Inflammatory macrophage treated with lipopolysaccharide for 4 hours (primary cell): ENCODE data around the gene RUNX2.
"Not testable (repeated sequence)": the region's sequence is repeated elsewhere in the genome, so short reads cannot be mapped to it uniquely, and the experiment has no call there.

Experiments used
- DNase-seq: peaks from one replicate; pipeline ENCODE4 v3.0.0-alpha.2; 2020

RUNX2 gene

GRCh38 chr6:45327956-45328522, at the start of gene RUNX2:
Gene RUNX2 (plus strand): TSS chr6:45328330. CDS start chr6:45328727, 397 bp downstream.
- DNase-seq = peak; percentile 11

- DNase-seq = no peak
Measured at GRCh38 chr6:45278367-45278766, 49.8 kb upstream of the RUNX2 start.

- DNase-seq = not testable (repeated sequence)
Measured at GRCh38 chr6:45286707-45287106, 41.4 kb upstream of the RUNX2 start.

GRCh38 chr6:45289751-45290514, 38.2 kb upstream of the RUNX2 start:
- no peak for DNase-seq

GRCh38 chr6:45293306-45293705, 34.8 kb upstream of the RUNX2 start:
- no peak for DNase-seq

GRCh38 chr6:45294065-45294701, 33.9 kb upstream of the RUNX2 start:
- DNase-seq = peak; percentile 18

GRCh38 chr6:45297320-45297719, 30.8 kb upstream of the RUNX2 start:
- DNase-seq = no peak

GRCh38 chr6:45299096-45299581, 29.0 kb upstream of the RUNX2 start:
- DNase-seq = no peak

GRCh38 chr6:45300736-45301135, 27.4 kb upstream of the RUNX2 start:
- DNase-seq = peak; percentile 23

GRCh38 chr6:45301348-45302142, 26.6 kb upstream of the RUNX2 start:
- no peak for DNase-seq

GRCh38 chr6:45302832-45303231, 25.3 kb upstream of the RUNX2 start:
- DNase-seq = no peak

- no peak for DNase-seq
Measured at GRCh38 chr6:45305546-45305945, 22.6 kb upstream of the RUNX2 start.

- DNase-seq = no peak
Measured at GRCh38 chr6:45310118-45310788, 17.9 kb upstream of the RUNX2 start.

GRCh38 chr6:45314146-45314545, 14.0 kb upstream of the RUNX2 start:
- no peak for DNase-seq

GRCh38 chr6:45320349-45320748, 7.8 kb upstream of the RUNX2 start:
- no peak for DNase-seq

GRCh38 chr6:45323656-45324224, 4.4 kb upstream of the RUNX2 start:
- DNase-seq = peak; percentile 13

GRCh38 chr6:45326698-45327417, 1.3 kb upstream of the RUNX2 start:
- no peak for DNase-seq

- DNase-seq = no peak
Measured at GRCh38 chr6:45328523-45328922, 393 bp downstream of the RUNX2 start.

GRCh38 chr6:45344900-45345299, 16.8 kb downstream of the RUNX2 start:
- DNase-seq = no peak

GRCh38 chr6:45350186-45350710, 22.1 kb downstream of the RUNX2 start:
- no peak for DNase-seq

GRCh38 chr6:45351076-45351475, 22.9 kb downstream of the RUNX2 start:
- DNase-seq = no peak
